GM23338 (cell line): ENCODE measurements around the gene CRAMP1. TPM values are rescaled to one million over a fixed set of nuclear protein-coding genes. Genes with fewer than 3 reads are reported as not detected.
"Not testable (repeated sequence)": the region's sequence is repeated elsewhere in the genome, so short reads cannot be mapped to it uniquely, and the experiment has no call there.

Experiments
- ATAC-seq: fragments of 200-7000 bp; cut with Tn5 transposase; 3 replicates; pipeline ENCODE4 v1.9.1; 2020
- DNase-seq: peaks from one replicate; pipeline ENCODE4 v3.0.0-alpha.2; 2015; ENCODE audit warnings: low spot score
- H2AFZ ChIP-seq: fragments of 200-600 bp; sonication (generic); 2 replicates; pipeline ENCODE4 v1.8.0; 2016; ENCODE audit warnings: antibody characterized with exemption, mild to moderate bottlenecking, moderate library complexity
- H3F3A ChIP-seq: fragments of 200-600 bp; sonication (generic); replicated peaks from 2 replicates; pipeline ENCODE4 v1.8.0; 2017; ENCODE audit warnings: antibody characterized with exemption, mixed run types, low read depth
- H3K27ac ChIP-seq: fragments of 200-600 bp; sonication (generic); 2 replicates; pipeline ENCODE4 v1.6.1; 2016; ENCODE audit warnings: low read depth
- H3K27me3 ChIP-seq: fragments of 200-600 bp; sonication (generic); 2 replicates; pipeline ENCODE4 v1.8.0; 2016; ENCODE audit warnings: mild to moderate bottlenecking, mixed run types, moderate library complexity; ENCODE audit not compliant: insufficient read depth
- H3K36me3 ChIP-seq: fragments of 200-600 bp; sonication (generic); 2 replicates; pipeline ENCODE4 v1.8.0; 2016; ENCODE audit warnings: mild to moderate bottlenecking; ENCODE audit not compliant: insufficient read depth
- H3K4me1 ChIP-seq: fragments of 200-600 bp; sonication (generic); 2 replicates; pipeline ENCODE4 v1.8.0; 2016; ENCODE audit warnings: mild to moderate bottlenecking, moderate library complexity; ENCODE audit not compliant: insufficient read depth
- H3K4me2 ChIP-seq: fragments of 200-600 bp; sonication (generic); 2 replicates; pipeline ENCODE4 v1.7.1; 2017; ENCODE audit warnings: mixed run types
- H3K4me3 ChIP-seq: fragments of 200-600 bp; sonication (generic); 2 replicates; pipeline ENCODE4 v1.6.1; 2016; ENCODE audit warnings: mixed run types
- H3K79me2 ChIP-seq: fragments of 200-600 bp; sonication (generic); replicated peaks from 2 replicates; pipeline ENCODE4 v1.8.0; 2017; ENCODE audit warnings: mild to moderate bottlenecking; ENCODE audit not compliant: insufficient read depth
- H3K9me2 ChIP-seq: fragments of 200-600 bp; sonication (generic); 2 replicates; pipeline ENCODE4 v1.8.0; 2017; ENCODE audit not compliant: insufficient read depth
- H4K20me1 ChIP-seq: fragments of 200-600 bp; sonication (generic); replicated peaks from 2 replicates; pipeline ENCODE4 v1.8.0; 2017; ENCODE audit warnings: mild to moderate bottlenecking; ENCODE audit not compliant: insufficient read depth
- H3K27ac Mint-ChIP-seq: 2 replicates; pipeline ENCODE4 v1.8.0; 2020; ENCODE audit warnings: inconsistent platforms, mild to moderate bottlenecking, moderate library complexity, mixed read lengths
- H3K27me3 Mint-ChIP-seq: 3 replicates; pipeline ENCODE4 v1.8.0; 2022; ENCODE audit warnings: low read depth, mild to moderate bottlenecking, moderate library complexity, mixed read lengths, inconsistent platforms; ENCODE audit not compliant: insufficient read depth, poor library complexity
- H3K36me3 Mint-ChIP-seq: 3 replicates; pipeline ENCODE4 v1.8.0; 2021; ENCODE audit warnings: low read depth, mild to moderate bottlenecking, inconsistent platforms, moderate library complexity, mixed read lengths
- H3K4me1 Mint-ChIP-seq: 3 replicates; pipeline ENCODE4 v1.8.0; 2020; ENCODE audit warnings: mild to moderate bottlenecking, inconsistent platforms, mixed read lengths
- H3K4me3 Mint-ChIP-seq: 3 replicates; pipeline ENCODE4 v1.8.0; 2021; ENCODE audit warnings: moderate library complexity, mild to moderate bottlenecking, inconsistent platforms, mixed read lengths
- H3K9me3 Mint-ChIP-seq: 3 replicates; pipeline ENCODE4 v1.8.0; 2020; ENCODE audit warnings: moderate library complexity, mild to moderate bottlenecking, inconsistent platforms, mixed read lengths
- CREB1 ChIP-seq: fragments of 250-450 bp; sonication (Bioruptor Pico); IDR thresholded peaks from 2 replicates; pipeline ENCODE4 v1.5.0; 2020; ENCODE audit warnings: low read depth, mild to moderate bottlenecking, moderate library complexity
- EZH2phosphoT487 ChIP-seq: fragments of 200-600 bp; sonication (generic); IDR thresholded peaks from one replicate; pipeline ENCODE4 v1.8.1; 2018; ENCODE audit warnings: antibody characterized with exemption; ENCODE audit not compliant: unreplicated experiment
- JUNB ChIP-seq: IDR thresholded peaks from one replicate; pipeline ENCODE4 v1.6.1; 2016; ENCODE audit warnings: antibody characterized with exemption; ENCODE audit not compliant: unreplicated experiment
- NANOG ChIP-seq: IDR thresholded peaks from 2 replicates; pipeline ENCODE4 v1.6.1; 2016; ENCODE audit warnings: antibody characterized with exemption, borderline replicate concordance
- POLR2AphosphoS5 ChIP-seq: IDR thresholded peaks from 2 replicates; pipeline ENCODE4 v1.6.1; 2016; ENCODE audit warnings: antibody characterized with exemption, low read depth
- STAT1 ChIP-seq: IDR thresholded peaks from one replicate; pipeline ENCODE4 v1.6.1; 2016; ENCODE audit warnings: antibody characterized with exemption; ENCODE audit not compliant: unreplicated experiment
- ZNF114 ChIP-seq: fragments of 250-450 bp; sonication (Bioruptor Pico); IDR thresholded peaks from 2 replicates; pipeline ENCODE4 v1.5.0; 2020; ENCODE audit warnings: mild to moderate bottlenecking, moderate library complexity
- ZNF462 ChIP-seq: fragments of 250-450 bp; sonication (Bioruptor Pico); IDR thresholded peaks from 2 replicates; pipeline ENCODE4 v1.5.0; 2020; ENCODE audit warnings: mild to moderate bottlenecking, moderate library complexity
- polyA plus RNA-seq: library from polyadenylated mRNA; unstranded; fragments of >200 nt; fragmentation: Nextera tagmentation; extraction: Ambion mirVana; gene quantifications from 2 replicates; pipeline ENCODE4 v1.2.1, GENCODE V29; 2016
- total RNA-seq: library from RNA; depleted of rRNA; stranded (reverse); fragments of >200 nt; shearing (Covaris generic); gene quantifications from 2 replicates; pipeline ENCODE4 v1.2.3, GENCODE V29; 2014
- TF ChIP-seq, protein P1 (sequence below): IDR thresholded peaks from 2 replicates; pipeline ENCODE4 v1.6.1; 2016; ENCODE audit warnings: antibody characterized with exemption

Gene CRAMP1
- total and polyA plus RNA-seq, 2 experiments from 2014 or later, result 3.4 to 16.7 TPM

GRCh38 chr16:1715220-1715619 lies 103.1 kb downstream of the CRAMP1 start:
- peaks cover 17% of the 10 kb centered on the region for H3K4me1 ChIP-seq
- no peaks in the 10 kb centered on the region for H3K36me3 ChIP-seq
- Mint-ChIP-seq H3K9me3 (no peaks in the 10 kb centered on the region), H3K36me3 (no peaks in the 10 kb centered on the region), H3K27ac (no peak overlapping the region), H3K4me3 (no peak overlapping the region), H3K27me3 (peaks cover 2% of the 10 kb centered on the region), H3K4me1 (peaks cover 23% of the 10 kb centered on the region)
- H3K27me3 ChIP-seq, result no peaks in the 10 kb centered on the region
- no peak overlapping the region for H2AFZ ChIP-seq
- DNase-seq (no peak), ATAC-seq (no peak)
- H3F3A ChIP-seq, result no peaks in the 10 kb centered on the region
- no peaks in the 10 kb centered on the region for H3K9me2 ChIP-seq
- H3K4me2 ChIP-seq, result no peak overlapping the region
- no peak overlapping the region for H3K4me3 ChIP-seq
- peaks cover 56% of the 10 kb centered on the region for H3K79me2 ChIP-seq
- H4K20me1 ChIP-seq, result peaks cover 16% of the 10 kb centered on the region
- TF ChIP-seq POLR2AphosphoS5 (no peak), CREB1 (CRISPR knock-in tag) (no peak), JUNB (no peak), NANOG (no peak), ZNF114 (no peak), ZNF462 (CRISPR knock-in tag) (no peak), EZH2phosphoT487 (no peak), STAT1 (no peak)
- TF ChIP-seq, protein P1, sequence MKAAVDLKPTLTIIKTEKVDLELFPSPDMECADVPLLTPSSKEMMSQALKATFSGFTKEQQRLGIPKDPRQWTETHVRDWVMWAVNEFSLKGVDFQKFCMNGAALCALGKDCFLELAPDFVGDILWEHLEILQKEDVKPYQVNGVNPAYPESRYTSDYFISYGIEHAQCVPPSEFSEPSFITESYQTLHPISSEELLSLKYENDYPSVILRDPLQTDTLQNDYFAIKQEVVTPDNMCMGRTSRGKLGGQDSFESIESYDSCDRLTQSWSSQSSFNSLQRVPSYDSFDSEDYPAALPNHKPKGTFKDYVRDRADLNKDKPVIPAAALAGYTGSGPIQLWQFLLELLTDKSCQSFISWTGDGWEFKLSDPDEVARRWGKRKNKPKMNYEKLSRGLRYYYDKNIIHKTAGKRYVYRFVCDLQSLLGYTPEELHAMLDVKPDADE, result no peak
- H3K27ac ChIP-seq, result no peak overlapping the region

DNA sequence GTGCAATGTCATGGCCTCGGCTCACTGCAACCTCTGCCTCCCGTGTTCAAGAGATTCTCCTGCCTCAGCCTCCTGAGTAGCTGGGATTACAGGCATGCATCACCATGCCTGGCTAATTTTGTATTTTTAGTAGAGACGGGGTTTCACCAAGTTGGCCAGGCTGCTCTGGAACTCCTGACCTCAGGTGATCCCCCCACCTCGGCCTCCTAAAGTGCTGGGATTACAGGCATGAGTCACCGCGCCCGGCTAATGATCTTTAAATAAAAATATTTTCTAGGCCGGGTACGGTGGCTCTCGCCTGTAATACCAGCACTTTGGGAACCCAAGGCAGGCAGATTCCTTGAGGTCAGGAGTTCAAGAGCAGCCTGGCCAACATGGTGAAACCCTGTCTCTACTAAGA lies 106.1 kb downstream of the CRAMP1 start:
- H3K4me3 Mint-ChIP-seq, H4K20me1 ChIP-seq, DNase-seq, H3K27me3 ChIP-seq, ATAC-seq, H3K27me3 Mint-ChIP-seq, H3F3A ChIP-seq, H3K36me3 Mint-ChIP-seq, H3K9me2 ChIP-seq, H3K27ac ChIP-seq, H3K4me2 ChIP-seq, H3K9me3 Mint-ChIP-seq, H3K36me3 ChIP-seq, H3K27ac Mint-ChIP-seq, H2AFZ ChIP-seq, H3K4me3 ChIP-seq: not testable (repeated sequence)
- Histone ChIP-seq H3K4me1 (peaks cover 15% of the 10 kb centered on the region), H3K79me2 (peaks cover 30% of the 10 kb centered on the region)
- peaks cover 17% of the 10 kb centered on the region for H3K4me1 Mint-ChIP-seq

DNA sequence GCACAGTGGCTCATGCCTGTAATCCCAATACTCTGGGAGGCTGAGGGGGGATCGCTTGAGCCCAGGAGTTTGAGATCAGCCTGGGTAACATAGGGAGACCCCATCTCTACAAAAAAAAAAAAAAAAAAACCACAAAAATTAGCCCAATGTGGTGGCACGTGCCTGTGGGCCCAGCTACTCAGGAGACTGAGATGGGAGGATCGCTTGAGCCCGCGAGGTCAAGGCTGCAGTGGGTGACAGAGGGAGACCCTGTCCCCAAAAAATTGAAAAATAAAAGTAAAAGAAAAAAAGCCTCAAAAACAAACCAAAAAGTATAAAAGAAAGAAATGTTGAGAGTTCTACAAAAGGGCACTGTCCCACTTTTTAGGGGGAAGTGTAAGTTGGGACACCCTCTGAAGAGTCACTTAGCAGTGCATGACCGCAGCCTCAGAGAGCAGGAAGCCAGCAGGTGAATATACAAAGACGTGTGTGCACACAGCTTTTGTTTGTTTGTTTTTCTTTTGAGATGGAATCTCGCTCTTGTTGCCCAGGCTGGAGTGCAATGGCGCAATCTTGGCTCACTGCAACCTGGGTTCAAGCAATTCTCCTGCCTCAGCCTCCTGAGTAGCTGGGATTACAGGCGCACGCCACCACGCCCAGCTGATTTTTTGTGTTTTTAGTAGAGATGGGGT lies 107.5 kb downstream of the CRAMP1 start:
- not testable (repeated sequence) for H3K4me3 Mint-ChIP-seq, H3K4me3 ChIP-seq, H3K36me3 Mint-ChIP-seq, H4K20me1 ChIP-seq, H3K27ac ChIP-seq, H3K4me1 ChIP-seq, H2AFZ ChIP-seq, H3K4me1 Mint-ChIP-seq, H3F3A ChIP-seq, H3K27me3 ChIP-seq, H3K9me3 Mint-ChIP-seq, H3K27me3 Mint-ChIP-seq, H3K27ac Mint-ChIP-seq, DNase-seq, H3K4me2 ChIP-seq, ATAC-seq, H3K36me3 ChIP-seq, H3K9me2 ChIP-seq
- H3K79me2 ChIP-seq, result peaks cover 17% of the 10 kb centered on the region
